Right lobe of liver (tissue), 6 donors: ENCODE results near the gene KLHL9. TPM values are rescaled to one million over a fixed set of nuclear protein-coding genes. Genes with fewer than 3 reads are reported as not detected.

ENCODE experiments used
- ATAC-seq, 4 donors: fragments of 200-7000 bp; cut with Tn5 transposase; one replicate each; pipeline ENCODE4 v1.9.1; 2020; ENCODE audit warnings: mild to moderate bottlenecking in 4 of 4, moderate library complexity in 4 of 4
- DNase-seq, 3 donors: peaks; one replicate each; pipeline ENCODE4 v3.0.0-alpha.2; 2020
- H3K27ac ChIP-seq, 3 donors: fragments of 200-600 bp; one replicate each; pipeline ENCODE4 v1.8.0; 2022
- H3K27me3 ChIP-seq, 2 donors: fragments of 200-600 bp; one replicate each; pipeline ENCODE4 v1.8.0; 2022
- H3K36me3 ChIP-seq, 4 donors: fragments of 200-600 bp; sonication (generic) in 1 of 4; one replicate each; pipeline versions ENCODE4 v1.5.1 to v1.8.0; 2017 to 2022; ENCODE audit warnings: control low read depth in 1 of 4
- H3K4me1 ChIP-seq, 4 donors: fragments of 200-600 bp; sonication (generic) in 1 of 4; one replicate each; pipeline versions ENCODE4 v1.5.1 to v1.8.0; 2017 to 2022; ENCODE audit warnings: control low read depth in 1 of 4
- H3K4me3 ChIP-seq, 3 donors: fragments of 200-600 bp; one replicate each; pipeline ENCODE4 v1.8.0; 2022
- H3K9me3 ChIP-seq, 4 donors: fragments of 200-600 bp; sonication (generic) in 1 of 4; one replicate each; pipeline versions ENCODE4 v1.5.1 to v1.8.0; 2017 to 2022; ENCODE audit warnings: control low read depth in 1 of 4
- CTCF ChIP-seq, 4 donors: fragments of 200-600 bp in 3 of 4; fragments of 450-650 bp in 1 of 4; IDR thresholded peaks; one replicate each; pipeline versions ENCODE4 v1.5.1 to v1.8.0; 2016 to 2022; ENCODE audit warnings: antibody characterized with exemption in 4 of 4, mild to moderate bottlenecking in 2 of 4
- POLR2A ChIP-seq: fragments of 450-650 bp; IDR thresholded peaks from one replicate; pipeline ENCODE4 v1.6.1; 2017; ENCODE audit warnings: antibody characterized with exemption, mild to moderate bottlenecking
- WGBS: methylation state at CpG from one replicate; pipeline ENCODE4 v1.1.6; 2018; ENCODE audit warnings: low coverage, low lambda C conversion rate; ENCODE audit not compliant: insufficient coverage; ENCODE audit errors: missing lambda C conversion rate; 5-methylcytosine and 5-hydroxymethylcytosine counted together
- intact Hi-C, 2 donors: fragments of 100-400 bp; cut with DNase I; formaldehyde crosslinking; loops; one replicate each; pipeline versions ENCODE4 v1.11.2 to v1.14.1; 2022
- total RNA-seq, 6 experiments: library from RNA; depleted of rRNA in 2 of 6; stranded (reverse); fragments of >200 nt in 2 of 6; fragmentation: NEBNext Ultra II Directional in 3 of 6; extraction: Animal tissue kit (Norgen Biotek cat#: 25700) in 3 of 6; gene quantifications; one replicate each; pipeline versions ENCODE4 v1.1.0 to v1.2.4, GENCODE V29; 2016 to 2023
- donor health status: DM: no; HTN: yes; CAD: no.
- donor health status: DM: no; HTN: no; CAD: no.
- donor health status: DM: no; HTN: no; CAD: no.
- donor health status: DM: no; HTN: yes; CAD: no.
- donor health status: DM: no; HTN: yes; CAD: no.

The KLHL9 gene
- total RNA-seq, 6 experiments from 2014 or later, result 5.9 to 11.7 (median 8.7) TPM

GRCh38 chr9:21331676-21332402 lies 3.4 kb downstream of the KLHL9 start:
- Histone ChIP-seq H3K4me1 (peaks cover 0 to 47% (median 12%) of the 10 kb centered on the region in 4 donors), H3K27me3 (no peaks in the 10 kb centered on the region), H3K27ac (no peak overlapping the region), H3K9me3 (no peaks in the 10 kb centered on the region), H3K36me3 (no peaks in the 10 kb centered on the region), H3K4me3 (no peak overlapping the region)
- DNase-seq, result no peak
- TF ChIP-seq CTCF (IDR thresholded peaks at IDR 0.05) (no peak), POLR2A (no peak)
- no peak for ATAC-seq
- intact Hi-C loops, result no loop called here
- WGBS, result 51% methylated on average over 5 of the region's 5 CpGs

GRCh38 chr9:21326526-21327139 lies 8.6 kb downstream of the KLHL9 start:
- intact Hi-C loops, result no loop called here
- WGBS, result 30% methylated on average over 2 of the region's 2 CpGs
- ATAC-seq (peak; percentile 92 to 97 (median 94)), DNase-seq (no peak)
- TF ChIP-seq POLR2A (no peak), CTCF (IDR thresholded peaks at IDR 0.05) (peak; percentile 61 to 79 (median 72))
- no peaks in the 10 kb centered on the region for H3K27me3 ChIP-seq
- H3K4me3 ChIP-seq, result no peak overlapping the region
- H3K9me3 ChIP-seq, result no peaks in the 10 kb centered on the region
- peaks cover 0 to 24% (median 2%) of the 10 kb centered on the region in 4 donors for H3K4me1 ChIP-seq
- H3K27ac ChIP-seq, result no peak overlapping the region
- peaks cover 0 to 7% (median 0%) of the 10 kb centered on the region in 4 donors for H3K36me3 ChIP-seq

GRCh38 chr9:21324047-21324446 lies 11.2 kb downstream of the KLHL9 start:
- Histone ChIP-seq H3K4me3 (no peak overlapping the region), H3K27ac (no peak overlapping the region), H3K9me3 (no peaks in the 10 kb centered on the region), H3K27me3 (no peaks in the 10 kb centered on the region), H3K36me3 (peaks cover 0 to 7% (median 0%) of the 10 kb centered on the region in 4 donors), H3K4me1 (peaks cover 0 to 12% (median 0%) of the 10 kb centered on the region in 4 donors)
- WGBS, result 74% methylated on average over 4 of the region's 4 CpGs
- DNase-seq (no peak), ATAC-seq (peak in 1 of 4 donors; percentile 42)
- no peak for TF ChIP-seq CTCF (IDR thresholded peaks at IDR 0.05)
- no peak for TF ChIP-seq POLR2A
- intact Hi-C loops, result loop anchor here in 1 of 2 donors (5.0 kb wide), 1 partner anchor 68 kb away; no protein-coding TSS in a partner anchor

- Histone ChIP-seq H3K4me1 (peaks cover 0 to 7% (median 0%) of the 10 kb centered on the region in 4 donors), H3K36me3 (peaks cover 0 to 7% (median 0%) of the 10 kb centered on the region in 4 donors), H3K9me3 (no peaks in the 10 kb centered on the region), H3K4me3 (no peak overlapping the region), H3K27me3 (no peaks in the 10 kb centered on the region), H3K27ac (no peak overlapping the region)
- ATAC-seq, result no peak
- TF ChIP-seq CTCF (IDR thresholded peaks at IDR 0.05), result no peak
- no peak for TF ChIP-seq POLR2A
- DNase-seq, result no peak
- WGBS, result 78% methylated on average over 5 of the region's 5 CpGs
- intact Hi-C loops, result loop anchor here in 1 of 2 donors (5.0 kb wide), 1 partner anchor 69 kb away; no protein-coding TSS in a partner anchor
Measured at GRCh38 chr9:21322911-21323461, 12.2 kb downstream of the KLHL9 start.
